ENCODE results near the gene MDM2.
"Not testable (repeated sequence)": the region's sequence is repeated elsewhere in the genome, so short reads cannot be mapped to it uniquely, and the experiment has no call there.

MDM2 gene

DNA sequence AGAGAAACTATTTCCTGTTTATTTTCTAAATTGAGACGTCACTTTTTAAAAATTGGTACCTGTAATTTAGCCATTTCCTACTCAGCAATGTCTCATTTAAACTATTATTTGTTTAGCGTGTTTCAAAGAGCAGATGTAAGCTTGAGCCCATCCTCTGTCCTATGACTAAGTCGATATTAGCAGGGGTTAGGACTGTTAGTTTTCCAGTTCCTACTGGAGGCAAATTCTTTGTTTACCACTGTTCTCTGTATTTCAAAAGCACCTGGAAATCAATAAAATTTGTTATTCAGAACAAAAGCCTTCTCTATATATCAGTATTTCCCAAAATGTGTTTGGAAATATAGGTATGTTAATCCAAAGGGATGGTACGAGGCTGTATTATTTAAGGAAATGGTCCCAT lies 42.4 kb downstream of the MDM2 start:
- no peak for FAIRE-seq
- no peak for DNase-seq (ENCODE audit: low spot score)

DNA sequence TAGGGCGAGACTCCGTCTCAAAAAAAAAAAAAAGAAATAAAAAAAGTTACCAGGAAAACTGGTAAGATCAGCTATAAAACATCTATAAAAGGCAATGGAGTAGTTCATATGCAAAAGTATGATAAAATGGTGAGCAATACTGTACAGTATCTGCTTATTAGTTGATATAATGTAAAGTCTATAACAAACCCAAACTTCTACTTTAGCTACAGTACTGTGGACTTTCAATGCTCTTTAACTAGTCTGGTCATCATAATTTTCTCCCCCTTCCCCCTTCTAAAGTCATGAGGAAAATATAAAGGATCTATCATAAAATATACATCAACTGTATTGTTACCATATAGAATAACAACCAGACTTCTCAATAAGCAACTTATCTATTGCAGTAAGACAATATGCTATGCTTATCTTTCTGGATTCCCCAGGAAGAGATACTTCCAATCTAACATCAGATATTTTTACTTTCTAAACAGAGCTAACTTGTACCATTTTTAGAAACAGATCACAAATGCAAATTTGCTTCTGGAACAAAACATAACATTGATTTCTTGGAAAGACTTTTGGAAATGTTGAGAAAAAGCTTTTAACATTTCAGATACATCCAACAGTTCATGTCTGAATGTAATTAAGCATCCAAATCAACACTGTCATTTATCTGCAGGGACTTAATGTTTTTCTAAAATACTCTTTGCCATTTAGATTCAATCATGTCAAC lies 43.8 kb downstream of the MDM2 start:
- FAIRE-seq (no peak), DNase-seq (ENCODE audit: low spot score) (no peak)

DNA sequence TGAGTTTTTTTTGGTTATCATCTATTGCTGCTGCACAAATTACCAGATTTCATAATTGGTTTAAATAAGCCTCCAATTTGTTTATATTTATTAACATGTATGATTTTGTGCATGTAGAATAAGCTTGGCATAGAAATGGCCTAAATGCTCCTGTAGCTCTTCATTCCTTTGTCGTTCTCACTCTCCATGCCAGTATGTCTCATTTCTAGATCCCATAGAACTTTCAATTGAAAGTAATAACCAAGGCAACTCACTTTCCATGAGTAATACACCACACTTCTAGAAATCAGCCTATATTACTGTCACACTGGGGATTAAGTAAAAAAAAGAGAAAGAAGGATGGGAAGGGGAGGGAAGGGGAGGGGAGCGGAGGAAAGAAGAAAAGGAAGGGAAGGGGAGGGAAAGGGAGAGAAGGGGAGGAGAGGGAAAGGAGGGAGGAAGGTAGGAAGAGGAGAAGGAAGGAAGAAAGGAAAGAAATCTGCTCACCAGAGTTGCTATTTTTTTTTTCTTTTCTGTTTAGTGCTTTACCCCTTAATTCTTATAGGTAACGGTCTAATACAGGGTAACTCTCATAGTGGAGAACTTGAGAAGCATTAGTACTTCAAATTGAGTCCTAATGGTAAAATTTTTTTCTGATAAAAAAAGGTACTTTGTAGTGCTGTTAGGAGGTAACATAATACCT lies 45.6 kb downstream of the MDM2 start:
- DNase-seq (ENCODE audit: low spot score) (no peak), FAIRE-seq (no peak)

DNA sequence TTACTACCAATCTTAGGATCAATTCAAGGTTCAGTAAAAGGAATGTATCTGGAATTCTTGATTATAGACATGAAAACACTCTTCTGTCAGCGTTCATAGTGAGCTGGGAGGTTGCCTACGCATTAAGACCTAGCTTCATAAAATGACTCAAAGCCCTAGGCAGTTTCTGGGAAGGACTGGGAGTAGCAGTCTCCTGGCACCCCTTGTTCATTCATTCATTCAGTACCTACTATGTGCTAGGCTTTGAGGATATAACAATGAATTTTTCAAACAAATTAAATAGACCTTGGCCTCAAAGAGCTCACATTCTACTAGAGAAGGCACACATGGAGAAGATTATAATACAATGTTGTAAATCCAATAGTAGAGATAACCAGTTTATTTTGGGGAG lies 46.1 kb downstream of the MDM2 start:
- FAIRE-seq (no peak), DNase-seq (ENCODE audit: low spot score) (no peak)

DNA sequence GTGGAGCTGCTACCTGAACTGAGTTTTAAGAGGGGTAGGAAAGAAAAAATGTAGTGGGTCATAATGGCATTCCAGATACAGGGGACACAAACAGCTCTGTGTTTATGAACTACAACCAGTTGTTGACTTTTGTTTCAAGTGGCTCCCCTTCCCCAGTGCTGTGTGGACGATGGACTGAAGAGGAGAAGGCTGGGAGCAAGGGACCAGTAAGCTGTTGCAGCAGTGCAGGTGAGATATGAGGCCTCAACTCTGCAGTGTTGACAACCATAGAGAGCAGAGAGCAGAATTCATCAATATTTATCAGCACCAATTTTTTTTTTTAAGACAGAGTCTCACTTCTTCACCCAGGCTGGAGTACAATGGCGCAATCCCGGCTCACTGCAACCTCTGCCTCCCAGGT lies 46.6 kb downstream of the MDM2 start:
- FAIRE-seq = no peak

DNA sequence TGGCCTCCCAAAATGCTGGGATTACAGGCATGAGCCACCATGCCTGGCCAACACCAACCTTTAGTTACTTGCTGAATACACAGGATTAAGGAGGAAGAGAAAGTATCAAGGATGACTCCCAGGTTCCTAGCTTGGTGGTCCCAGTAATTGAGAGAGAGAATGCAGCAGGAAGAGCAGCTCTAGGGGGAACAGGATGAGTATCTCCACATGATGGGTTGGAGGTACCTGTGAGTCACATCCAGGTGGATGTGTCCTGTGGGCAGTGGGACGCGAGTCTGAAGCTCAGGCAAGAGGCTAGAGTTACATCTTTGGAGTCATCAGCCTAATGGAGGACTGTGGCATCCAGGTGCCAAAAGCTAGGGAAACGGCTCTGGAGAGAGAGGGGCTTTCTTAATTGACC lies 47.1 kb downstream of the MDM2 start:
- FAIRE-seq (no peak), DNase-seq (ENCODE audit: low spot score) (no peak)

More for the DNA sequence above, 46.6 kb downstream of the MDM2 start:
- DNase-seq (ENCODE audit: low spot score) = no peak

DNA sequence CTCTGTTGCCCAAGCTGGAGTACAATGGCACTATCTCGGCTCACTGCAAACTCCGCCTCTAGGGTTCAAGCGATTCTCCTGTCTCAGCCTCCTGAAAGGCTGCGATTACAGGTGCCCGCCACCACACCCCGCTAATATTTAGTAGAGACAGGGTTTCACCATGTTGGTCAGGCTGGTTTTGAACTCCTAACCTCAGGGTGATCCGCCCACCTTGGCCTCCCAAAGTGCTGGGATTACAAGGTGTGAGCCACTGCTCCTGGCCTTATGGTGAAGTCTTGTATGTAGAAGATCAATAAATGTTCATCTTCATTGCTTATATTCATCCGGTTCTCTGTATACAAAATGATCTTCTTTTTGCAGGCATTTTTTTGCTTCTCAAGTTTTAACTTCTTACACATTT lies 47.8 kb downstream of the MDM2 start:
- FAIRE-seq (no peak), DNase-seq (ENCODE audit: low spot score) (no peak)

DNA sequence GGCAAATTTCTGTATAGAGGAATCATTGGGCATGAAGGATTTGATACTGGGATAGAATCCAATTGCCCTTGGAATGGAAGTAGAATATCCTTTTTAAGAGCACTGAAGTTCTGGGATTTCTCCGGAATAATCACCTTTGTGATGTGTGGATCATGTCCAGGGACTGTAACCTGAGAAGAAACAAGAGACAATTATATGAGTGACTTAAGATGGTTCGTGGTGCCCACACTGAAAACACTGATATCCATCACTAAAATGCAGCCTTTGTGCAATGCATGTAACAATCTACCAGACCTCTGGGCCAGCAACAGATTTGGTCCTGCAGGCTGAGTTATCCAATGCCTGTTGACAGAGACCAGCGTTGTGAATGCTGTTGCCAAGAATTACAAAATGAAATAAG lies 48.5 kb downstream of the MDM2 start:
- DNase-seq (ENCODE audit: low spot score) = no peak
- no peak for FAIRE-seq

DNA sequence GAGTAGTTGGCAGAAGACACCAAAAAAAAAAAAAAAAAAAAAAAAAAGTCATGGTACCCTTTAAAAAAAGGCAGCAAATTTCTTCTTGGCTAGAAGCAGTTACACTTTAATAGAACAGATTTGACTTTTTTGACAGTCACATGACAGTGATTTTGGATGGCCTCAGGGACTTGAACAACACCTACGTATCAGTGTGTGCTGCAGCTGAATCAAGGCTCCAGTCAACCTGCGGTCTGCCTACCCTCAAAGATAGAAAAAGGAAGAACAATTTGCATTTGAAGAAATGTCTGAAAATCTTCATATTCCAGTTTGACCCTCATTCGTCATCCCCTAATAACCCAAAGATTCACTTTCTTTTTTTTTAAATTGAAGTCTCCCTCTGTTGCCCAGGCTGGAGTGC lies 53.9 kb downstream of the MDM2 start:
- FAIRE-seq (no peak), DNase-seq (ENCODE audit: low spot score) (no peak)

DNA sequence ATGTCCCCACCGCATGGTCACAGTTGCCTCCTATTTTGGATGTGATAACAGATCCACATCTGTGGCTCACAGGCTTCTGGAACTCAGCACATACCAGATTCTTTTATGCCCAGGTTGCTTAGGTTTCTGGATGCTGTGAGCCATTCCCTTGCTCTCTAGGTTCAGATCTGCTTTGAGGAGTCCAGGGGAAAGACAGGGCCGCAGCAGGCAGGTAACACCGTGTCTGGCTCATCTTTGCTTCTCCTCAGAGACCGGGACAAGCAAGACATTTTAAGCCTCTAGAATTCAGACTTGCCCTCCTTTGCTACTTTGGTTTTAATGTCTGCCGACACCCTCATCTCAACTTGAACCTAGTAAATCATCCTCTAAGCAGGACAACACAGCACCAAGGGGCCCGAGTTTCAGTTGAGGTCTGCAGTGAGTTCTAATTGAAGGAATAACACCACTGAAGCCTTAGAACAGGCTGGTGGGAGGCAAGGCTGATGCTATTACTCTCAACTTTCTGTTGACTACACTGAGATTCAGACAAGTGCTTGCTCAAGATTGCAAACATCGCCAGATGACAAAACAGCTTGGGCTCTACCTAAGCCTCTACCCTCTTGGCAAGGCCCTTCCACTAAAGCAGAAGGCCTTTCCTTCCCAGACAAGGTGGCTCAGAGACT lies 55.3 kb downstream of the MDM2 start:
- DNase-seq (ENCODE audit: low spot score) (no peak), FAIRE-seq (no peak)

DNA sequence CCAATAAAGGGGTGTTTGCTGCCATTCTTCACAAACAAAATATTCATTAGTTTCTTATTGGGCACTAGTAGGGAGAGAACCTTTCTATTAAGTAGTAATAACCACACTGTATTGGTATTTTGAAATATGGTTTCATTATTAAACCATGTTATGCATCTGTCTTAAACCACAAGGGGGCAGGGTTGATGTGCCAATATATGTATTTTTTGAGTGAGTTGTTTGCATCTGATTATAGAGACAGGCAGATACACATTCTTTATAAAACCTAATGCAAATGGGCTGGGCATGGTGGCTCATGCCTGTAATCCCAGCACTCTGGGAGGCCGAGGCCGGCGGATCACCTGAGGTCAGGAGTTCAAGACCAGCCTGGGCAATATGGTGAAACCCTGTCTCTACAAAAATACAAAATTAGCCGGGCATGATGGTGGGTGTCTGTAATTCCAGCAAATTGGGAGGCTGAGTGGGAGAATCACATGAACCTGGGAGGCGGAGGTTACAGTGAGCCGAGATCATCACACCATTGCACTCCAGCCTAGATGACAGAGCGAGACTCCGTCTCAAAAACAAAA lies 56.0 kb downstream of the MDM2 start:
- peak; percentile 21 for DNase-seq (ENCODE audit: low spot score)
- FAIRE-seq = not testable (repeated sequence)

DNA sequence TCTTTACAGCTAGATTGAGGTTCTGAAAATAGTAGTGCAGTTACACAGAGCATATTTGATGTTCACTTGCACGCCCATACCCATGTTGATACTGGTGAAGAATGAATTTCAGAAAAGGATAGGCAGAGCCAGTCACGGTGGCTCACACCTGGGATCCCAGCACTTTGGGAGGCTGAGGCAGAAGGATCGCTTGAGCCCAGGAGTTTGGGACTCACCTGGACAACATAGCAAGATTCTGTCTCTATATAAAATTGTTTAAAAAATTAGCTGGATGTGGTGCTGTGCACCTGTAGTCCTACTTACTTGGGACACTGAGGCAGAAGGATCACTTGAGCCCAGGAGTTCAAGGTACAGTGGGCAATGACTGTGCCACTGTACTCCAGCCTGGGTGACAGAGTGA lies 56.6 kb downstream of the MDM2 start:
- FAIRE-seq = no peak
- DNase-seq (ENCODE audit: low spot score) = no peak

DNA sequence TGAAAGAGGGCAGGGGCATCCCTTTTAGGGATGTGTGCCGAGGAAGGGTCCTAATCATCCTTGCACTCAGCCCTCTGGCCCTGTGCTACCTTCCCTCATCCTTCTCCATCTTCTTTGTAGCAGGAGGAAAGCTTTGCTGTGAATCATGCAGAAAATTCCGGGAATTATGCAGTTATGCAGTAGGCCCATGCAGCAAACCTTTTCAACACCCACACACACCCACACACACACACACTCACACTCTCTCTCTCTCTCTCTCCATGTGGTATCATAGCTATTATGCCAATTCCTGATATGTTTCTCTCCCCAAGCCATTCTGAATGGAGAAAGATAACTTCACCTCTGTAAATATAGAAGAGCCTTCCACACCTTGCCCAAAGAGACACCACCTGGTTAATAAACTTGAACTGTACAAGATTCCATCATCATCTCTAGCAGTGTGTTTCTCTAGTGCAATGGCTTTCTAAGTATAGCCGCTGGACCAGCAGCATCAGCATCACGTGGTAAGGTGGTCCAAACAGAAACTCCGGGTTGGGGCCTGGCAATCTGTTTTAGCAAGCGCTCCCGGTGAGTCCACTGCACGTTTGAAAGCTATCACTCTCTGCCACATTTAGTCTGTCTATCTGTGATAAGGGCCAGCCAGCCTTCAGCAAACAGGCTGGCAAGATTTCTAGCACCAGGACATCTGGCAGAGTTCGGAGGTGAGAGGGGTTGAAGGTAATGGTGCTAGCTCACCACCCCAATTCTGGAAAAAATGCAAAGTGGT lies 57.6 kb downstream of the MDM2 start:
- FAIRE-seq = no peak
- DNase-seq (ENCODE audit: low spot score) = no peak

DNA sequence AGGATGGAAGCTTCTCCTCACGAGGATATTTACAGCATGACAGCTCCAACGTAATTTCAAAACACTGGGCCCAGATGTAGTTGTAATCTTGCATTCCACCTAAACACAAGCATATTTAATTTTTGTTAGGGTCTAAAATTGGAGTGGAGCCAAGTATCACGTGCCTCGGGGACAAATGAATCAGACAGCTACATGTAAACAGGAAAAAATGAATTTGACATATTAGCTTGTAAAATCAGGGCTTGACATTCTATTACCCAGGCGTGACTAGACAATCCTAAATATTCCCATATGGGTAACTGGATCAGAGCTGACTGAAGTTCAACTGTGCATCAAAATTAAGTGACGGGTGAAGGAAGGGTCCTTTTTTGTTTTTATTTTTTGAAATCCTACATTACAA lies 59.0 kb downstream of the MDM2 start:
- DNase-seq (ENCODE audit: low spot score) (no peak), FAIRE-seq (no peak)

DNA sequence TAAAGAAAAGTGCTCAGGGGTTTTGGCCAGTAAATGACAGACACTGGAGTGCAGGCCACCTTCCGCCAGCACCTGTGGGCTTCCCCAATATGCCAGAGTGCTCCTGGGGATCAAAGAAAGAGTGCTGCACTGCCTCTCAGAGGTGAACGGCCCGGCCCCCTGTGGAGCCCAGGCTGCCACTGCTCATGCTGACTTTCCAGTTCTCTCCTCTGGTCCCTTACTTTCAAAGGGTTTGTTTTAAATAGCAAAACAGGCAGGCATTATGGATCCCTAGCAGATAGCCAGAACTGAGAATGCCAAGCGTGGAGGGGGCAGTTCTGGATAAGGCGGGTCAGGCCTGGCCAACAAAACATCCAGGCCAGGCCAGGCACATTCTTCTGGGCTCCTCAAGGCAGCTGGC lies 59.6 kb downstream of the MDM2 start:
- no peak for DNase-seq (ENCODE audit: low spot score)
- FAIRE-seq = no peak

DNA sequence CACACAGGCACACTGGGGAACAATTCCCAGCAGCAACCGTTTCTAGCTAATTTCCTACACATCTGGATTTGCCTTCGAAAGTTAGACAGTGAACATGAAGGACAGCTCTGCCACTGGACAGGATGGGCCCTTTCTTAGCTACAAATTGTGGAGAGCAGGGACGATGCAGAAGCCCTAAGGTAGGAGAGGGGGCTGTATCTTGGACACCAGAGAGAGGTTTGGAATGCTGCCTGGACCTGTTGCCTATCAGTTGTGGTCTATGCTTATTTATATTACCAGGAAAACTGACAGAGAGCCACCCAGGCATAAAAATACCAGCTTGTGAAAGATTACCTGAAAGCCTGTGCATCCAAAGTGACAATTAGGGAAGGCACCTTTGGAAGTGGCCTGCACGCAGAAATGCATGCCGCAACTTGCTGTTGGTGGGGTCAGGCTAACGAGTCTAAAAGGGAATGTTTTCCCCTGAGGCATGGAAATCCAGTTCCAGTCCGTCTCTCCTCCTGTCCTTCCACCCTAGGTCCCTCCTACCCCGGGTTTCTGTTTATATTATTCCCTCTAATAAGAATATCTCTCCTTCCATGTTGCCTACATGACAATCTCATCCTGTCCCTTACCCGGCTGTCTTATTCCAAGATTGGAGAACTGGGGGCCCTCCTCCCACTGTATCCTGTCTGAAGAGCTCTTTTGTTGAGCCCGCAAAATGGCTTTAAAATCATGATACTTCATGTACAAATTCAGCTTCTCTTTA lies 60.2 kb downstream of the MDM2 start:
- FAIRE-seq (no peak), DNase-seq (ENCODE audit: low spot score) (no peak)

DNA sequence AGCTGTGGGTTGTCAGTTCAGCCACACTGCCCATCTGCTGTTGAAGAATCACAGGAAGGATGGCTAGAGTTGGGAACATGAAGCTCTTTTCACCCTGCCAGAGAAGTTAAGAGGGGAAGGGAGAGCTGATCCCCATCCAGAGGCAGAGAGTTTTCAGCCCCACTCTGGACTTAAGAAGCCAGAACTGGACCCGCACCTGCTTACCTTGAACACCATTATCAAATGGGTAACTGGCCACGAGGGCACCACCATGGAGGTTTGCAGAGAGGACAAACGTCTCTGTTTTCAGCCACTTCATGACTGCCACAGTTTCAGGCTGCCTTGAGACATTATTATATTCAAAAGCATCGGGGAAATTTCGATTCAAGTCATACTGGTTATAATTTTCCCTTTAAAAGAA lies 62.0 kb downstream of the MDM2 start:
- DNase-seq (ENCODE audit: low spot score) (no peak), FAIRE-seq (no peak)

DNA sequence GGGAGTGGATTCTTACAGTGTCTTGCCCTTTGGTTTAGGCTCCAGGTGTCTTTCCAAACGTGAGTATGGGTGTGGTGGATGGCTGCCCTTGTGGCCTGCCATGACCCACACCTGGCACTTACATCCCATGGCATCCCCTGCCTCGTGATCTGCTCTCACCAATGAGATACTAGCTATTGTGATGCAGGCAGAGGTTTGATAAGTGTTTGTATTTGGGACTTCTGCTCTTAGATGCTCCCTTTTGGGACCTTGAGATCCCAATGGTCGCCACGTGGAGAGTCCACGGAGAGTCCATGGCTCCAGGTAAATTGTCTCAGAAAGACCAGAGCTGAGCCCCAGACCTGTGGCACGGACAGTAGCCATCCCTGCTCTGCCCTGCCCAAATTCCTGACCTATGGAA lies 62.5 kb downstream of the MDM2 start:
- FAIRE-seq (no peak), DNase-seq (ENCODE audit: low spot score) (no peak)

DNA sequence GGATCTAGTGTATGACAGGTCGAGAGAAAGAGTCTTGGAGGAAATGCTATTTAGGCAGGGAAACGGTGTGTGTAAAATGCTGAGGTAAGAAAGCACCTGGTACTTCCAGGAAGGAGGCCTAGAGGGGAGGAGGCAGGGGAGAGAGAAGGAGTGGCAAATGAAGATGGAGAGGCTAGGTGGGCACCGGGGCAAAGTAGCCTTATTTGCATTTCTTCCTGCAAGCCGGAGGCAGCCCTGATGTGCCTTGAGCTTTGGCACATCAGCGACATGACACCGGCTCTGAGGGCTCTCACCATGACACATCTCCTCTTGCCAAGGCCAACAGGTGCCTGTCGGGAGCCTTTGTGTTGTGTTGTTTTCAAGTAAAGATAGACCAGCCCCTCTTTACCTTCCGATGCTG lies 63.4 kb downstream of the MDM2 start:
- FAIRE-seq (no peak), DNase-seq (ENCODE audit: low spot score) (no peak)

DNA sequence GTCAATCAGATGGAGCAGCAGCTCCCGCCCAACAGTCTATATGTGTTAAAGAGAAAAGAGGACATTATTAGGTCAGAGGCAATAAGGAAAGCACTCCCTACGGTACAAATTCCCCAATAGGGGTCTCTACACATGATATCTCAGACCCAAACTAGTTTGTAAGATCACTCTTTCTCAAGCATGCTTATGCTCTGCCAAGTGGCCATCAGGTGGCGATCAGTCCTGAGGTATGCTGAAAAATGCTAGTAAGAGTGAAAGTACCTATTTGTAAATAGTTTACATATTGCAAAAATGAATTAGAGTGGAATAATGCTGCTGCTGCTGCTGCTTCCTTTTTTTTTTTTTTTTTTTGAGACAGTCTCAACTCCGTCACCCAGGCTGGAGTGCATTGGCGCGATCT lies 63.9 kb downstream of the MDM2 start:
- DNase-seq (ENCODE audit: low spot score) (no peak), FAIRE-seq (no peak)

DNA sequence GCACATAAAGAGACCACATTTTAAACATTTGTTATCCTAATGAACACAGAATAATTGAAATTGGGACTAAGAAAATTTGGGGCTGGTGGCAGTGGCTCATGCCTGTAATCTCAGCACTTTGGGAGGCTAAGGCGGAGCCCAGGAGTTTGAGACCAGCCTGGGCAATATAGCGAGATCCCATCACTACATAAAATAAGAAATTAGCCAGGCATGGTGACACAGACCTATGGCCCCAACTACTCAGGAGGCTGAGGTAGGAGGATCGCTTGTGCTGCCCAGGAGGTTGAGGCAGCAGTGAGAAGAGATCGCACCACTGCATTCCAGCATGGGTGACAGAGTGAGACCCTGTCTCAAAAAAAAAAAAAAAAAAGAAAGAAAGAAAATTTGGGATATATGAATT lies 65.3 kb downstream of the MDM2 start:
- no peak for FAIRE-seq
- DNase-seq (ENCODE audit: low spot score) = no peak

All from urothelium cell line (cell line).